Measurements from ENCODE around the gene SULT1A3.

DNA sequence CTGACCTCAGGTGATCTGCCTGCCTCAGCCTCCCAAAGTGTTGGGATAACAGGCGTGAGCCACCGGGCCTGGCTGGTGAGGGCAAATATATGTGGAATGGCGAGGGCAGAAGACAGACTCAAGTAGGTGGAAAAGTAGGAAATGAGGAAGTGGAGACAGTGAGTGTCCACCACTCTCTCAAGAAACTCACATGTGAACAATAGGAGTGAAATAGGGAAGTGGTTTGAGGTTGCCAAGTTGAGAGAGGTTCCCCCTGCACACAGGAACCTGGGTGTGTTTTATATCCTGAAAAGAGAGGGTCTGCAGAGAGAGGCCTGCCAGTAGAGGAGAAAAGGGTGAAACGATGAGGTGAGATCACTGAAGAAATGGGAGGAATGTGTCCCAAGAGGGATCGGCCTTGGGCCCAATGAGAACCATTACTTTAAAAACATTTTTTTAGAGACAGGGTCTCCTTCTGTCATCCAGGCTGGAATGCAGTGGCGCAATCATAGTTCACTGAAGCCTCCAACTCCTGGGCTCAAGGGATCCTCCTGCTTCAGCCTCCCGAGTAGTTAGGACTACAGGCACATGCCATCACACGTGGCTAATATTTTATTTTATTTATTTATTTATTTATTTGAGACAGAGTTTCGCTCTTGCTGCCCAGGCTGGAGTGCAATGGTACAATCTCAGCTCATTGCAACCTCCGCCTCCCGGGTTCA lies 32.7 kb upstream of the SULT1A3 start:
- TF ChIP-seq, protein P1, sequence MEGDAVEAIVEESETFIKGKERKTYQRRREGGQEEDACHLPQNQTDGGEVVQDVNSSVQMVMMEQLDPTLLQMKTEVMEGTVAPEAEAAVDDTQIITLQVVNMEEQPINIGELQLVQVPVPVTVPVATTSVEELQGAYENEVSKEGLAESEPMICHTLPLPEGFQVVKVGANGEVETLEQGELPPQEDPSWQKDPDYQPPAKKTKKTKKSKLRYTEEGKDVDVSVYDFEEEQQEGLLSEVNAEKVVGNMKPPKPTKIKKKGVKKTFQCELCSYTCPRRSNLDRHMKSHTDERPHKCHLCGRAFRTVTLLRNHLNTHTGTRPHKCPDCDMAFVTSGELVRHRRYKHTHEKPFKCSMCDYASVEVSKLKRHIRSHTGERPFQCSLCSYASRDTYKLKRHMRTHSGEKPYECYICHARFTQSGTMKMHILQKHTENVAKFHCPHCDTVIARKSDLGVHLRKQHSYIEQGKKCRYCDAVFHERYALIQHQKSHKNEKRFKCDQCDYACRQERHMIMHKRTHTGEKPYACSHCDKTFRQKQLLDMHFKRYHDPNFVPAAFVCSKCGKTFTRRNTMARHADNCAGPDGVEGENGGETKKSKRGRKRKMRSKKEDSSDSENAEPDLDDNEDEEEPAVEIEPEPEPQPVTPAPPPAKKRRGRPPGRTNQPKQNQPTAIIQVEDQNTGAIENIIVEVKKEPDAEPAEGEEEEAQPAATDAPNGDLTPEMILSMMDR (IDR thresholded peaks at IDR 0.05): no peak
- TF ChIP-seq POLR2A (IDR thresholded peaks at IDR 0.05): no peak
